GM12878 (cell line): Measurements from ENCODE around the gene RSRC1. TPM values are rescaled to one million over a fixed set of nuclear protein-coding genes. Genes with fewer than 3 reads are reported as not detected.

Experiments
- ATAC-seq: fragments of 200-7000 bp; cut with Tn5 transposase; 3 replicates; pipeline ENCODE4 v1.9.1; 2020; ENCODE audit warnings: mild to moderate bottlenecking, moderate library complexity
- BruUV-seq: library from RNA; stranded (reverse); fragments of 400-500 nt; replicated peaks from 2 replicates; lab custom pipeline; 2021; lab: Mats Ljungman, UMichigan
- CTCF ChIA-PET: fragments of 300-600 bp; sonication (Branson Sonifier 250); formaldehyde crosslinking; extraction: SDS; loops from one replicate; lab custom pipeline; 2021; ENCODE audit warnings: inconsistent platforms; lab: Yijun Ruan, JAX
- POLR2A ChIA-PET: fragments of 350-600 bp; formaldehyde crosslinking; extraction: SDS; loops from one replicate; lab custom pipeline; 2021; ENCODE audit warnings: inconsistent platforms; lab: Charles Lee
- RAD21 ChIA-PET: fragments of 300-600 bp; sonication (Branson Sonifier 250); formaldehyde crosslinking; loops from one replicate; lab custom pipeline; 2023; ENCODE audit warnings: antibody characterized with exemption; ENCODE audit not compliant: unreplicated experiment; lab: Charles Lee
- SMC1A ChIA-PET: fragments of 300-600 bp; sonication (Branson Sonifier 250); formaldehyde crosslinking; loops from one replicate; lab custom pipeline; 2023; ENCODE audit not compliant: unreplicated experiment, uncharacterized antibody; lab: Charles Lee
- DNase-seq: peaks from one replicate; pipeline ENCODE4 v3.0.0-alpha.2; 2011; ENCODE audit warnings: low read depth, low spot score
- FAIRE-seq: peaks from 3 replicates; lab custom pipeline; 2011; peaks lifted over from hg19 to GRCh38; lab: Jason Lieb, UNC
- H2AFZ ChIP-seq: 2 replicates; pipeline ENCODE4 v1.6.0; 2011; ENCODE audit warnings: low read depth, low read length, control low read depth; ENCODE audit not compliant: control insufficient read depth
- H3K27ac ChIP-seq: 2 replicates; pipeline ENCODE4 v1.5.1; 2011; ENCODE audit warnings: control low read depth; ENCODE audit not compliant: control insufficient read depth, insufficient read depth
- H3K27me3 ChIP-seq, 2 experiments: replicated peaks in 1 of 2; 2 replicates each; pipeline versions ENCODE4 v1.6.0 to v1.6.1; 2011; ENCODE audit warnings: low read length in 1 of 2; ENCODE audit not compliant: control insufficient read depth in 2 of 2, insufficient read depth in 2 of 2
- H3K36me3 ChIP-seq, 2 experiments: 2 replicates each; pipeline ENCODE4 v1.5.1; 2011; ENCODE audit warnings: low read length in 1 of 2; ENCODE audit not compliant: control insufficient read depth in 2 of 2, insufficient read depth in 2 of 2
- H3K4me1 ChIP-seq: 2 replicates; pipeline ENCODE4 v1.6.1; 2011; ENCODE audit warnings: mild to moderate bottlenecking, low read length, moderate library complexity, mixed read lengths; ENCODE audit not compliant: control insufficient read depth, insufficient read depth
- H3K4me2 ChIP-seq: 2 replicates; pipeline ENCODE4 v1.6.0; 2011; ENCODE audit warnings: control low read depth; ENCODE audit not compliant: control insufficient read depth, insufficient read depth
- H3K4me3 ChIP-seq: fragments of 200-600 bp; sonication (generic); 2 replicates; pipeline ENCODE4 v1.5.1; 2016
- H3K79me2 ChIP-seq: 2 replicates; pipeline ENCODE4 v1.6.0; 2011; ENCODE audit warnings: low read length; ENCODE audit not compliant: control insufficient read depth, insufficient read depth
- H3K9ac ChIP-seq: 2 replicates; pipeline ENCODE4 v1.8.0; 2011; ENCODE audit warnings: low read length, control low read depth, mixed read lengths; ENCODE audit not compliant: control insufficient read depth, insufficient read depth
- H3K9me3 ChIP-seq: replicated peaks from 3 replicates; pipeline ENCODE4 v1.5.1; 2011; ENCODE audit warnings: mild to moderate bottlenecking, low read length; ENCODE audit not compliant: control insufficient read depth, insufficient read depth
- H4K20me1 ChIP-seq: 2 replicates; pipeline ENCODE4 v1.6.0; 2011; ENCODE audit not compliant: control insufficient read depth, insufficient read depth
- ASH2L ChIP-seq: fragments of 300-600, 200-600 bp; sonication (generic); IDR thresholded peaks from 2 replicates; pipeline ENCODE4 v1.6.1; 2017; ENCODE audit warnings: low read depth, mild to moderate bottlenecking, borderline replicate concordance
- CHD4 ChIP-seq: fragments of 200-600 bp; sonication (generic); IDR thresholded peaks from 2 replicates; pipeline ENCODE4 v1.6.1; 2016; ENCODE audit warnings: mild to moderate bottlenecking
- NR2C1 ChIP-seq: fragments of 450-650 bp; IDR thresholded peaks from 2 replicates; pipeline ENCODE4 v1.6.1; 2017; ENCODE audit warnings: antibody characterized with exemption, mild to moderate bottlenecking, moderate library complexity
- POU2F2 ChIP-seq: IDR thresholded peaks from 3 replicates; pipeline ENCODE4 v1.6.1; 2011; ENCODE audit warnings: low read depth, mild to moderate bottlenecking, low read length, borderline replicate concordance
- RB1 ChIP-seq: fragments of 450-650 bp; formaldehyde crosslinking; IDR thresholded peaks from 2 replicates; pipeline ENCODE4 v1.6.1; 2017; ENCODE audit warnings: mild to moderate bottlenecking, borderline replicate concordance
- SPI1 ChIP-seq: IDR thresholded peaks from 2 replicates; pipeline ENCODE4 v1.6.1; 2011; ENCODE audit warnings: low read depth, mild to moderate bottlenecking, low read length, moderate library complexity, borderline replicate concordance; ENCODE audit not compliant: insufficient read depth
- SREBF1 ChIP-seq: IDR thresholded peaks from 2 replicates; pipeline ENCODE4 v1.6.1; 2012; ENCODE audit warnings: mild to moderate bottlenecking, low read length
- STAT1 ChIP-seq: fragments of 450-650 bp; conservative IDR thresholded peaks from 2 replicates; pipeline ENCODE4 v1.6.1; 2014; ENCODE audit warnings: antibody characterized with exemption, mild to moderate bottlenecking
- ZZZ3 ChIP-seq: IDR thresholded peaks from 2 replicates; pipeline ENCODE4 v1.6.1; 2011; ENCODE audit warnings: low read depth; ENCODE audit not compliant: control insufficient read depth, insufficient read length
- WGBS: methylation state at CpG from one replicate; pipeline ENCODE4 v1.1.6; 2016; ENCODE audit warnings: low lambda C conversion rate; ENCODE audit not compliant: insufficient replicate concordance, insufficient coverage; ENCODE audit errors: missing lambda C conversion rate; 5-methylcytosine and 5-hydroxymethylcytosine counted together
- in situ Hi-C: fragments of 300-500 bp; cut with MboI; formaldehyde crosslinking; loops from 9 replicates; pipeline ENCODE4 v1.14.3; 2018; ENCODE audit warnings: mixed read lengths
- intact Hi-C: fragments of 100-400 bp; cut with micrococcal nuclease; formaldehyde crosslinking; loops from one replicate; pipeline ENCODE4 v1.14.2; 2022; ENCODE audit not compliant: unreplicated experiment
- polyA plus RNA-seq, 11 experiments: library from polyadenylated mRNA; depleted of rRNA in 4 of 11; unstranded in 6 of 11; stranded (reverse) in 5 of 11; fragments of >200 nt; fragmentation: Nextera tagmentation in 4 of 11; fragmentation: Illumina TruSeq in 1 of 11; extraction: Ambion mirVana in 4 of 11; extraction: Trizol in 1 of 11; gene quantifications; 1 replicate in 1 of 11; 2 replicates in 10 of 11; pipeline versions ENCODE4 v1.2.1 to v1.2.3, GENCODE V29; 2011 to 2016; ENCODE audit warnings: inconsistent platforms in 2 of 11, missing spikeins in 2 of 11, low read depth in 1 of 11
- total RNA-seq, 4 experiments: library from RNA; depleted of rRNA in 3 of 4; stranded (reverse); fragments of >200 nt in 3 of 4; fragmentation: Illumina TruSeq in 1 of 4; extraction: Trizol in 1 of 4; gene quantifications; 2 replicates each; pipeline versions ENCODE4 v1.2.1 to v1.2.3, GENCODE V29; 2013 to 2021
- TF ChIP-seq, protein P1 (sequence below): fragments of 450-650 bp; IDR thresholded peaks from 2 replicates; pipeline ENCODE4 v1.6.1; 2017; ENCODE audit warnings: mild to moderate bottlenecking, moderate library complexity
- TF ChIP-seq, protein P2 (sequence below): IDR thresholded peaks from 2 replicates; pipeline ENCODE4 v1.6.1; 2011; ENCODE audit warnings: borderline replicate concordance, low read depth, mild to moderate bottlenecking, moderate library complexity, low read length; ENCODE audit not compliant: insufficient read depth, poor library complexity, severe bottlenecking

RSRC1 gene
- total and polyA plus RNA-seq, 10 of the 15 experiments (the other 5 are each of a cell fraction or from before 2014, with no cell fraction given) = 16.4 to 85.9 (median 42.0) TPM

- BruUV-seq = no TSS peak
- Histone ChIP-seq H3K4me3 (no peak overlapping the region), H3K27ac (no peak overlapping the region), H2AFZ (no peak overlapping the region), H3K79me2 (no peaks in the 10 kb centered on the region), H3K36me3 (no peaks in the 10 kb centered on the region), H3K27me3 (no peaks in the 10 kb centered on the region; a peak in 1 of 4 replicates), H3K9ac (no peak overlapping the region), H3K4me1 (no peaks in the 10 kb centered on the region), H3K4me2 (no peak overlapping the region), H4K20me1 (no peaks in the 10 kb centered on the region), H3K9me3 (no peaks in the 10 kb centered on the region)
- intact Hi-C loops = no loop called here
- RAD21 ChIA-PET = no interaction called here
- SMC1A ChIA-PET = interaction anchor here (1.6 to 1.7 kb wide), 2 partner anchors 9 to 348 kb away, joined by 4 read pairs; no protein-coding TSS in a partner anchor
- no peak for TF ChIP-seq POU2F2
- CTCF ChIA-PET = interaction anchor here (1.0 to 1.1 kb wide), 2 partner anchors 9 kb away, joined by 3 read pairs; no protein-coding TSS in a partner anchor
- no peak for ATAC-seq
- in situ Hi-C loops = no loop called here
- POLR2A ChIA-PET = no interaction called here
- no peak for DNase-seq
- FAIRE-seq = no peak
- WGBS = 0% methylated on average over 1 of the region's 1 CpG
Measured at GRCh38 chr3:158086361-158086760, 23.5 kb upstream of the RSRC1 start.

- ChIA-PET POLR2A (no interaction called here), CTCF (interaction anchor here (1.0 to 1.1 kb wide), 2 partner anchors 8 to 9 kb away, joined by 3 read pairs; no protein-coding TSS in a partner anchor), SMC1A (interaction anchor here (1.6 kb wide), 1 partner anchor 9 kb away, joined by 4 read pairs; no protein-coding TSS in a partner anchor), RAD21 (no interaction called here)
- WGBS = 50% methylated on average over 2 of the region's 2 CpGs
- Histone ChIP-seq H3K27ac (no peak overlapping the region), H3K4me3 (no peak overlapping the region), H3K9ac (no peak overlapping the region), H2AFZ (no peak overlapping the region), H3K36me3 (no peaks in the 10 kb centered on the region), H3K4me1 (no peaks in the 10 kb centered on the region), H4K20me1 (no peaks in the 10 kb centered on the region), H3K27me3 (no peaks in the 10 kb centered on the region; a peak in 1 of 4 replicates), H3K9me3 (no peaks in the 10 kb centered on the region), H3K4me2 (no peak overlapping the region), H3K79me2 (no peaks in the 10 kb centered on the region)
- FAIRE-seq (no peak), ATAC-seq (no peak), DNase-seq (no peak)
- no peak for TF ChIP-seq CHD4
- TF ChIP-seq, protein P1, sequence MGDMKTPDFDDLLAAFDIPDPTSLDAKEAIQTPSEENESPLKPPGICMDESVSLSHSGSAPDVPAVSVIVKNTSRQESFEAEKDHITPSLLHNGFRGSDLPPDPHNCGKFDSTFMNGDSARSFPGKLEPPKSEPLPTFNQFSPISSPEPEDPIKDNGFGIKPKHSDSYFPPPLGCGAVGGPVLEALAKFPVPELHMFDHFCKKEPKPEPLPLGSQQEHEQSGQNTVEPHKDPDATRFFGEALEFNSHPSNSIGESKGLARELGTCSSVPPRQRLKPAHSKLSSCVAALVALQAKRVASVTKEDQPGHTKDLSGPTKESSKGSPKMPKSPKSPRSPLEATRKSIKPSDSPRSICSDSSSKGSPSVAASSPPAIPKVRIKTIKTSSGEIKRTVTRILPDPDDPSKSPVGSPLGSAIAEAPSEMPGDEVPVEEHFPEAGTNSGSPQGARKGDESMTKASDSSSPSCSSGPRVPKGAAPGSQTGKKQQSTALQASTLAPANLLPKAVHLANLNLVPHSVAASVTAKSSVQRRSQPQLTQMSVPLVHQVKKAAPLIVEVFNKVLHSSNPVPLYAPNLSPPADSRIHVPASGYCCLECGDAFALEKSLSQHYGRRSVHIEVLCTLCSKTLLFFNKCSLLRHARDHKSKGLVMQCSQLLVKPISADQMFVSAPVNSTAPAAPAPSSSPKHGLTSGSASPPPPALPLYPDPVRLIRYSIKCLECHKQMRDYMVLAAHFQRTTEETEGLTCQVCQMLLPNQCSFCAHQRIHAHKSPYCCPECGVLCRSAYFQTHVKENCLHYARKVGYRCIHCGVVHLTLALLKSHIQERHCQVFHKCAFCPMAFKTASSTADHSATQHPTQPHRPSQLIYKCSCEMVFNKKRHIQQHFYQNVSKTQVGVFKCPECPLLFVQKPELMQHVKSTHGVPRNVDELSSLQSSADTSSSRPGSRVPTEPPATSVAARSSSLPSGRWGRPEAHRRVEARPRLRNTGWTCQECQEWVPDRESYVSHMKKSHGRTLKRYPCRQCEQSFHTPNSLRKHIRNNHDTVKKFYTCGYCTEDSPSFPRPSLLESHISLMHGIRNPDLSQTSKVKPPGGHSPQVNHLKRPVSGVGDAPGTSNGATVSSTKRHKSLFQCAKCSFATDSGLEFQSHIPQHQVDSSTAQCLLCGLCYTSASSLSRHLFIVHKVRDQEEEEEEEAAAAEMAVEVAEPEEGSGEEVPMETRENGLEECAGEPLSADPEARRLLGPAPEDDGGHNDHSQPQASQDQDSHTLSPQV = no peak
- no peak for TF ChIP-seq SPI1
- no peak for TF ChIP-seq STAT1
- no peak for TF ChIP-seq RB1
- no peak for TF ChIP-seq NR2C1
- TF ChIP-seq ASH2L = no peak
- no peak for TF ChIP-seq SREBF1
- TF ChIP-seq ZZZ3 = no peak
- TF ChIP-seq, protein P2, sequence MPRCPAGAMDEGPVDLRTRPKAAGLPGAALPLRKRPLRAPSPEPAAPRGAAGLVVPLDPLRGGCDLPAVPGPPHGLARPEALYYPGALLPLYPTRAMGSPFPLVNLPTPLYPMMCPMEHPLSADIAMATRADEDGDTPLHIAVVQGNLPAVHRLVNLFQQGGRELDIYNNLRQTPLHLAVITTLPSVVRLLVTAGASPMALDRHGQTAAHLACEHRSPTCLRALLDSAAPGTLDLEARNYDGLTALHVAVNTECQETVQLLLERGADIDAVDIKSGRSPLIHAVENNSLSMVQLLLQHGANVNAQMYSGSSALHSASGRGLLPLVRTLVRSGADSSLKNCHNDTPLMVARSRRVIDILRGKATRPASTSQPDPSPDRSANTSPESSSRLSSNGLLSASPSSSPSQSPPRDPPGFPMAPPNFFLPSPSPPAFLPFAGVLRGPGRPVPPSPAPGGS = no peak
- in situ Hi-C loops = no loop called here
- intact Hi-C loops = no loop called here
- no TSS peak for BruUV-seq
Measured at GRCh38 chr3:158086776-158087175, 23.1 kb upstream of the RSRC1 start.
